HG02981 (cell line): ENCODE results near the gene MORN1.

Experiments used
- ATAC-seq: cut with Tn5 transposase; IDR thresholded peaks from one replicate; pipeline ENCODE4 v1.9.1; 2021; ENCODE audit warnings: mild to moderate bottlenecking, moderate library complexity; ENCODE audit not compliant: unreplicated experiment

MORN1 gene

DNA sequence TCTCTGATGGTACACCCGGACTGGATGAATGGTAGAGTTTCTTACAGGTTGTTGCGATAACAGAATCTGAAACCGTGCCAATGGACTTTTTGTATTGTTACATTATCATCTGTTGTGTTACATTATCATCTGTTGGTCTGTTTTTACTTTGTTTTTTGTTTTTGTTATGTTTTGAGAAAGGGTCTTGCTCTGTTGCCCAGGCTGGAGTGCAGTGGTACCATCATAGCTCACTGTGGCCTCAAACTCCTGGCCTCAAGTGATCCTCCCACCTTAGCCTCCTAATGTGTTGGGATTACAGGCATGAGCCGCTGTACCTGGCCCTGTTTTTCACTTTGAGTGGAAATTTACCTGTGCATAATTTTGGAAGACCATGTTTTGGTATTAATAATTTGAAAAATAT is 31.2 kb upstream of the MORN1 start:
- ATAC-seq, result no peak

- ATAC-seq, result no peak
These were observed 28.1 kb upstream of the MORN1 start for GRCh38 chr1:2419416-2419815.

GRCh38 chr1:2418791-2419320 is 27.5 kb upstream of the MORN1 start:
- ATAC-seq, result no peak

DNA sequence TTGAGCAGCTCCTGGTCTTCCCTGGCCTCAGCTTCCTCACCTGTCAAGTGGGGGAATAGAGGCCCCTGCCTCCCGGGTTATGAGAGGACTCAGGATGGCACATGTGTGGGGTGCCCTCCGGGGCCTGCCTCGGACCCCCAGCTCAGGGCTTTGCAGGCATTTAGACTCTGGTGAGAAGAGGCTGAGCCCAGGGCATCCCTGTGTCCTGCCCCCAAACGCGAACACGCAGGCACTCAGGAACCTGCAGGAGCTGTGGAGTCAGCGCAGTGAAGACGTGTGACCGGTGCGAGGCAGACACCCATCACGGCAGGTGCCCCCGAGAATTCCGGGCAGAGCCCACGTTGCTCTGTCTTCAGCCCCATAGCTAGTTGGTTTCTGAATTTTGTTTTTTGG is 26.5 kb upstream of the MORN1 start:
- ATAC-seq, result no peak

DNA sequence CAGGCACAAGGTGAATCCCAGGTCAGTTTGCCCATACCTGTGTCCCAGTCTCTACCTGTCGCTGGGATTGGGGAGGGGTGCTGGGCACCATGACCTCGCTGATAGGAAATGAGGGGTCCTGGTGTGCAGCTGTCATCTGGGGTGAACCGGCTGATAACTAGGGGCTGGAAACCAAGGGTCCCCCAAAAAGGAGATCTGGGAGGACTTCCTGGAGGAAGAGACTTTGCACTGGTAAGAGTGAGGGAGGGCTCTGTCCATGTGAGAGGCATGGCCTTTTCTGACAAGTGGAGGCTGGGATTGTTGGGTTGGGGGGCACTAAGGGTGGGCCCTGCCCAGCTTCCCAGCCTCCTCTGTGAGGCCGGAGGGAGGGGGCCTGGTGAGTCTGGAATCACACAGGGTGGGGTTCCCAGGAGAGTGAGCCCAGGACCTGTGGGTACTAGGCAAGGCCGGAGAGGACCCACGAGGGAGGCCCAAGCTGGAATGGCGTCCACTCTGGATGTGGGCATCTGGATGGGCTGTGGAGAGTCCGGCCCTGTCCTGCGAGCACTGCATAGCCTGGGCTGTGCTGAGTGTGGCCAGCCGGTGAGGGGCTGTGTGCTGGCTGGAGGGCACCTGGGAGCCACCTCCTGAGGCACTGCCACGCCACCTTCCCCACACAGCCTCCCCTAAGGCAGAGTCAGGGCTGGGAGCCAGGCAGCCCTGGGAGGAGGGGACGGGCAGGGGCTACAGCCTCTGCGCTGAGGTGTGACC is 25.9 kb upstream of the MORN1 start:
- ATAC-seq, result no peak

GRCh38 chr1:2416403-2416802 is 25.0 kb upstream of the MORN1 start:
- no peak for ATAC-seq

GRCh38 chr1:2415801-2416208 is 24.5 kb upstream of the MORN1 start:
- no peak for ATAC-seq

DNA sequence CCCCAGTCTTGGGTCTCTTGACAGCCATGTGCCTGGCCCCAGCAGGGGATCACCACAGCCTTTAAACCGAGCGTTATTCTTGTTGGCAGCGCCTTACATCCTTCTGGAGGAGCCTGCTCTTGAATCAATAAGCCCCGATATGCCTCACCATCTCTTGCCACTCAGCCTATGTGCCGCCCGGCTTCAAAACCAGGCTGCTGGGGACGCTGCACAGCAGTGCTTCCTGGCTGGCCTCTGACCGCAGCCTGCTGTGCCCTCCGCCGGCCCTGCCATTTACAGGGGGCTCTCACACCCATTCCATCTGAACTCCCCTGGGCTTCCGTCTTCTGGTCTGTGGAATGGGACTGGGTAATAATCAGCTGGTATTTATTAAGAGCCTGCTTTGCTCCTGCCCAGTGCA is 24.0 kb upstream of the MORN1 start:
- no peak for ATAC-seq

DNA sequence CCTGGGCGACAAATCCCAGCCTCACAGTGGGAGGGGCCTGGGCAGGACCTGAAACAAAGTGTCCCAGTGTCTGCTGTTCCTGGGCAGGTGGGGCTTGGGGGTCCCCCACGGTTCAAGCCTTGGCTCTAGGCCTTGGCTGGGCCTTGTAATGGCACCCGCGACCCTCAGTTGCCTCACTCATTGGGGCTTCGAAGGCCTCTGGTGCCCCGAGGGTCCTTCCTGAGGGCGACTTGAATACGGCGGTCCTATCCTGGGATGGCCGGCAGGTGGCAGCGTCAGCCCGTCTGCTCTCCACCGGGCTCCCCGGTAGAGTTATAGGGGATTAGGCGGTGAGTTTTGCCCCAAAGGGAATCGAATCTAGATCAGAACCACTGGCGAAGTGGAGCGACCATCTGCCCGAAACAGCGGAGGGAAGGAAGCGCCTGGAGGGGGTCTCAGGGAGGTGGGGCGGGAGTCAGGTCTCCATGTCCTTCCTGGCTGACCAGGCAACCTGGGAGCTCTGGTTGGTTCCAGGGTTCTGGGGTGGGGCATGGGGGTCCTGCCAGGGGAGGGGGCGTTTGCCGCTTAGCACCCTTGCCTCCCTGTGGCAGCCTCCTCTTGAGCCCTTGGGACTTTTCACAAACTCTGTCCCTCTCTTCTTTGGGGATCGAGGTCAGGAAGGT is 23.1 kb upstream of the MORN1 start:
- ATAC-seq, result no peak

DNA sequence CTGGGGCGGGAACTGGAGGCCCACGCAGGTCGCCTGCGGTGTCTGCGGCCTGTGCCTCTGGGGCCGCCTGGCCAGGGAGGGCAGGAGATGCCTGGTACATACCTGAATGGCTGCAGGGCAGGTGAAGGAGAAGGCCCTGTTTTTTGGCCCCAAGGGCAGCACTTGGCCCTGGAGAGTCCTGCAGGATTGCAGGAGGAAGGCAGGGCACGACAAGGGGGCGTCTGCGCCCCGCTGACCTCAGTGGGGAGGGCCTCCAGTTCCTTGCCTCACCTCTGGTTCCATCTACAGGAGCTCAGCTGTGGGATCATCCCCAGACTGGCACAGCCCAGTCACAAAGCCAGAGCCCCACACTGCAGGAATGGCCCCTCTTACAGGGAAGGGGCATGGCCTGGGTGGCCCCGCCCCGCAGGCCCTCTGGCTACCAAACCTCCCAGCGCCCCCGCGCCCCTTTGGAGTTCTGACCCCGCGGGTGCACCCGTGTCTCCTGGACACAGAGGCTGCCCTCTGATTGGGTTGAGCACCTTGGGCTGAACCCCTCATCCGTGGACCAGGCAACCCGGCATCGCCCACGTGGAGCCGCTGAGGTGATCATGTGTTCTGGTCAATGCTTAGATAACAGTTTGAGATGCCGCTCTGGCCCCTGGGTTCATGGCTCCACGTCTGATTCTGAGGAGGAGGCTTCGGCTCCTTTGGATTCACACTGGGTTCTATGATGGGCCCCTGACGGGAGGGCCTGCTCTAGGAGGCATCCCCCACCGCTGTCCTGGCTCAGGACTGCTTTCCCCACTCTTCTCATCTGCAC is 22.3 kb upstream of the MORN1 start:
- ATAC-seq, result no peak

DNA sequence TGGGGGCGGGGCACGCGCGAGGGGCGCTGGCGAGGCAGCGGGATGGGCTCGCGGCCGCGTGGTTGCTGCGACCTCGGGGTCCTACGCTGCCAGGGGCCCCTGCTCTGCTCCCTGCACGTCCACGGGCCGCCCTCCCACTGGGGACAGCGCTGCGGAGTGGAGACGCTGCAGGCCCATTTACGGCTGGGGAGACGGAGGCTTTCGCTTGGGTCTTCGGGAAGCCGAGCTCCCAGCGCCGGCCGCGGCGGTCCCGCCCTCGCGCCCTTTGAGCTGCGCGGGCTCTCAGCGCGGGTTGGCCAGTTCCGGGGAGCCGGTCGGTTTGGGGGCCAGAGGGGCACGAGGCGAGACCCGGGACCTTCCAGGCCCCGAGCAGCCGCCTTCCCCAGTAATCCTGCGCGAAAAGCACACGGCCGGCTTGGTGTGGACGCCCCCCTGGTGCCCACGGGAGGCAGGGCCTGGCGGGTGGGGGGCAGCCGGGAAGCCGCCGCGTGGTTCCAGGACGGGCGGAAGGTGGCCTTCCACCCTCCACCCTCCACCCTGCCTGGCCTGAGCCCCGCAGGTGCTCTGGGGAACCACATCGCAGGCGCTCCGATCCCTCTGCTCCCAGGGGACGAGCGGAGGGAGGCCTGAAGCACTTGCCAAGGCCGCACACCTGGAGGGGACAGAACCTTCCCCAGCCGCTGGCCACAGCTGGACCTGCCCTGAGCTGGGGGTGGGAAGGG is 21.6 kb upstream of the MORN1 start:
- ATAC-seq, result peak; percentile 12

DNA sequence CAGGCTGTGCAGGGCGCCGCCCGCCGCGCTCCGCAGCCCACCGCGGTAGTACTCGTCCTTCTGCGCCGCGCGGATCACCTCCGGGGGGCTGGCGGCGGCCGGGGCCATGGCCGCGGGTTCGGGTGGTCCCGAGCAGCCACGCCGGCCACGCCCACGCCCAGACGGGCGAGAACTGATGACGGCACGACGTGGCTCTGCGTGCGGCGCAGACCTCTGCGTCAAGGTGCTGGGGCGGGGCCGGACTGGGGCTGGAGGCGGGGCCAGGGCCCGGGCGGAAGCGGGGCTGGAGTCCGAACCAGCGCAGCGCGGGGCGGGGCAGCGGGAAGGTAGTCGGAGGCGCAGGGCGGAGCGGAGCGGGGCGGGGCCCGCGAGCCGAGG is 21.0 kb upstream of the MORN1 start, which contains the start of gene PEX10:
PEX10 (minus strand) TSS at position 170 of the 378 bp plus-strand sequence; CDS start at position 108, 62 bp downstream.
- peak; percentile 81 for ATAC-seq

- ATAC-seq, result peak; percentile 23
These were observed 20.5 kb upstream of the MORN1 start for GRCh38 chr1:2411801-2412394.

DNA sequence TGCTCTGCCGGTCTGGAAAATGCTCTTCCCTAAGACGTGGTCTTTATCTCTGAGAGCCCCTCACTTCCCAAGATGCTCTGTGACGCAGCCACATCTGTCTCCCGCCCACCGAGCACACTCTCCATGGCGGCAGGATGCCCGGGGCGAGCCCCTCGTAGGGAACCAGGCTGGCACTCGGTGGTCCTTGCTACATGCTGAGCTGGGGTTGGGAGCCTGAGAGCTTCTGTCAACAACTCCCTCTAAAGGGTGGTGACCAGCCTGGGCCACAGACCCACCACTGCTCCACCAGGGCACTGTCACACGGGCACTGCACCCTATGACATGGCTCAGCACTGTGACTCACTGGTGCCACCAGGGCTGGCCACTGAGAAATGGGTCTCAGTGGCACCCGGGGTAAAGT is 18.4 kb upstream of the MORN1 start:
- ATAC-seq, result no peak

DNA sequence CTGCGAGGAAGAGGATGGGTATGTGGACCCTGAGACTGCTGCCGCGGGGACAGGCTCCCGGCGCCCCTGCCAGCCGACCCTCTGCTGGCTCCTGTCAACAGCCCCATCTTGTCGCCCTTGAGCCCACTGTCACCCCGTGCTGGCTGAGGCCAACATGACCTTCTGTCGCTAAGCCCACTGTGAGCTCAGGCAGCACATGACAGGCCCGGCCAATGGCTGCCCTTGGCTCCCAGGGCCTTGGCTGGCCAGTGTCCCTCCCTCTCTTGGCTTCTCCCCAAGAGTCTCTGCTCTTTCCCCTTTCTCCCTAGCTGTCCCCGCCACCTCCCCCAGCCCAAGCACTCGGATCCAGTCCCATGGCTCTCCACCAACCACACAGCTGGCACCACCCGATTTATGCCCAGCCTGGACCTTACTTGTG is 17.5 kb upstream of the MORN1 start:
- no peak for ATAC-seq

GRCh38 chr1:2408456-2408855 is 17.1 kb upstream of the MORN1 start:
- no peak for ATAC-seq

- ATAC-seq, result no peak
These were observed 16.6 kb upstream of the MORN1 start for GRCh38 chr1:2407991-2408275.

DNA sequence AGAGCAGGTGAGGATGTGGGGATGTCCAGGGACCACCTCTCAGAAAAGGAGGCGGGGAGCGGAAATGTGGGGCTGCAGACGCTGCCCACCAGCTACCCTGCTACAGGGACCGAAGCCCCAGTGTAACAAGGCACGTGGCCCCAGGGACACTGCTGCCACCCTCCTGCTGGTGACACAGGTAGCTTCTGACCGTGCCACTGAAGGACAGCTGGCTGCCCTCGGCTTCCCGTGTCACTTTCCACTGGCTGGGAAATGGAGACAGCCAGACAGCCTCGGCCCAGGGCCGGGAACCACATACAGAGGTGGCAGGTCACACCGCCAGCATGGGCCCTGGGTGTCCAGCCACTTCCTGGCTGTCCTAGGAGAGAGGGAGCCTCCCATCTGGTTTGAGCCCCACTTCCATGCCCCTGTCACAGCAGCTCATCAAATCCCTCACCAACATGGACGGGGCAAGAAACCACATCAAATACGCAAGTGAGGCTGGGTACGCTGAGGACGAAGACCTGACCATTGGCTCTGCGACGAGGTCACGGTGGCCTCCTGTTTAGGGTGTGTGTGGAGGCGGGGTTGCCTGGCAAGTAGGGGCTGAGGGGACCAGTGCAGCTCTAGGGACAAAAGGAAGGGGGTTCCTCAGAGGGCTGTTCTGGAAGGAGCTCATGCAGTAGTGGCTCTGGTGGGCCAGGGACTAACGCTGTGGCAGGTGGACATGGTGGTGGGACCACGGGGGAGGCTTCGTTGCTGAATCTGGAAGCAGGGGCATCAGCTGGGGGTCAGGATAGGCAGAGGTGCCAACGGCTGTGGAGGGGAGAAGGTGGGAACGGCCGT is 16.0 kb upstream of the MORN1 start:
- ATAC-seq, result no peak

DNA sequence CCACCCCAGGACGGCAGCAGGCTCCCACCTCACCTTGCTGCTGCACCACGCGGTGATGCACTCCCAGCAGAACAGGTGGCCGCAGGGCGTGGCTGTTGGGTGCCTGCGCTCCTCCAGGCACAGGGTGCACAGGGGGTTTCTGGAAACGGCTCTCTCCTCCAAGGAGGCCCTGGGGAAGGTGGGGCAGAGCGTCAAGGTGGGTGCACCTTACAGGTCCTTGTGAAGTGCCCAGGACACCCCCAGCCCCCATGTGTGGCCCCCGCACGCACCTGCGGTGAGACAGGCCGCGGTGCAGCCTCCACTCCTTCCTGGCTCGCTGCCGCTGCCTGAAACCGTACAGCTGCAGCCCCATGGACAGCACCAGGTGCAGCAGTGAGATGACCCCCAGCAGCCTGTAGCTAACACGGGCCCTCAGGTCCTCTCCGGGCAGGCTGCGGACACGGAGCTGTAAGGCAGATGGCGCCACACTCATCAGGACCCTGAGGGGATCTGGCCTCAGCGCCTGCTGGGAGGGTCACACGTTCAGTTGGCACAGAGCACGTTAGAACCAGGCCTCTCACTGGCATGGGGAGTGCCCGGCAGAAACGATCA is 15.2 kb upstream of the MORN1 start:
- ATAC-seq, result no peak
